ENCODE measurements around the gene PTPA.
"Not testable (repeated sequence)": the region's sequence is repeated elsewhere in the genome, so short reads cannot be mapped to it uniquely, and the experiment has no call there.

The PTPA gene

DNA sequence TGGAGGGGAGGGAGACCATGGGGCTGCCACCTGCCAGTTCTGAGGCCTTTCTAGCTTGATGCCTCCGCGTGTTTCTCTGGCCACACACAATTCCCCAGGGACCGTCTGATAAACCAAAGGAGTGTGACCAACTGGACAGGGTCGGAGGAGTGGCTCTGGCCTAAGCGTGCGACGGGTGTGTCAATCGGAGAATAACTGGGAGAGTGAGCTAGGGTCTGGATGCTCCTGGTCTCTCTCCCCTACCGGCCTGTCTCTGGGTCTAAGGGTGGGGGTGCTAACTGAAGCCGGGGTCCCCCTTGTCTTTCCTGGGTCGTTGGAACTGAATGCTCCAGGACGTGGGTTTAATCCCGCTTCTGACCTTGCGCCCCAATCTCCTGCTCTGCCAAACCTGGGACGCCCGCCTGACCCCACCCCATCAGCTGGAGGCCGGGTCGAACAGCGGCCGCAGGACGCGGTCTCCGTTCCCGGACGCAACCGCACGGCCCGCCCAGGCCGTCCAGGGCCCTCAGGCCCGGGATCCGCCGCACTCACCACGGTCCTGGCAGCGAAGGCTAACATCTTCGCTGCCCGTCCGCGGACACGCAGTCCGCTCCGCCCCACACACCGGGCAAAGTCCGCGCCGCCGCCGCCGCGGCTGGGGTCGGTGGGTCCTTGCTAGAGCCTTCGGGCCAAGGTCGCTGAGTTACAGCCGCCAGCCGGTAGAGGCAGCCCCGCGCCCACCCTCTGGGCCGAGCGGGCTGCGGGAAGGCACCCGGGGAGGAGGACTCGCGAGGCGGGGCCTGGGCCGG is 1.1 kb upstream of the PTPA start:
- DNase-seq = no peak

DNA sequence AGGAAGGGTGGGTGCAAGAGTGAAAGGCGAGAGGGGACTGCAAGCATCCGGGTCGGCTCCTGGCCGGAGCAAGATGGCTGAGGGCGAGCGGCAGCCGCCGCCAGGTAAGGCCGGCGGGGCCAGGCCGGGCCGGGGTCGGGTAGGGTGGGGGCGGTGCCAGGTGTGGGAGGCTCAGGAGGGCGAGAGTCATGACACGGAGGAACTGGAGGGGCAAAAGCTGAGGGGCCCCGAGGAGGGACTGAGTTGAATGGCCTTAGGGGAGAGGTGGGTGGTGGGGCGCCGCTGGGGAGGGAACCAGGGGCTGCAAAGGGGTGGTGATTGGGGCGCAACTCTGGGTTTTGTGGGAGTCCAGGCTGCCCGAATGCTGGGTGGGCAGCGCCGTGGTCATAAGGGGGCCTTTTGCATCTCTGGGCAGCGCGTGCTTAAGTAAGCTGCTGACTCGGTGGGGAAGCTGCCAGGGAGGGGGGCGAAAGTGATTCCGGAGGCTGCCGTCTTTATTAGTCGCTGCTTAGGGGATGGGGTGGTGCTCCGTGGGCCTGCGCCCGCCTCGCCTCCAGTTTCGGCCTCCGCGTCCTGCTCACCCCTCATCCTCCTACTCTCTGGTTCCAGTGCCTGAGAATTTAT is 425 bp downstream of the PTPA start:
- peak; percentile 21 for DNase-seq

- DNase-seq = not testable (repeated sequence)
Measured at GRCh38 chr9:129112526-129112925, 1.3 kb downstream of the PTPA start.

DNA sequence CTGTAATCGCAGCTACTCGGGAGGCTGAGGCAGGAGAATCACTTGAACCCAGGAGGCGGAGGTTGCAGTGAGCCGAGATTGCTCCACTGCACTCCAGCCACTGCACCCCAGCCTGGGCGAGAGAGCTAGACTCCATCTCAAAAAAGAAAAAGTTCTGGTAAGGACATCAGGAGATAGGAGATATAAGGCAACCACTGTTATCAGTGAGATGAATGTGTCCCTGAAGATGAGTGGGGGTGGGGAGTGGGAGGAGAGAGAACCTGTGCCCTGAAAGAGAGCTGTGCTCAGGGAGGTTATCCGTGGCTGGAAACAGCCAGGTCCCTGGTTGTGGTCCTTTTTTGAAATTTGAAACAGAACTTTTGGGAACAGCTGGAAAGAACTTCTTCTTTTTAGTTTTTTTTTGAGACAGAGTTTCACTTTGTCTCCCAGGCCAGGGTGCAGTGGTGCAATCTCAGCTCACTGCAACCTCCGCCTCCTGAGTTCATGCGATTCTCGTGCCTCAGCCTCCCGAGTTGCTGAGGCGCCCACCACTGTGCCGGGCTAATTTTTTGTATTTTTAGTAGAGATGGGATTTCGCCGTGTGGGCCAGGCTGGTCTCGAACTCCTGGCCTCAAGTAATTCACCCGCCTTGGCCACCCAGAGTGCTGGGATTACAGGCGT is 2.6 kb downstream of the PTPA start:
- DNase-seq = no peak

- DNase-seq = no peak
Measured at GRCh38 chr9:129118799-129119198, 7.6 kb downstream of the PTPA start.

- no peak for DNase-seq
Measured at GRCh38 chr9:129121483-129121882, 10.3 kb downstream of the PTPA start.

- DNase-seq = no peak
Measured at GRCh38 chr9:129122133-129122532, 10.9 kb downstream of the PTPA start.

- not testable (repeated sequence) for DNase-seq
Measured at GRCh38 chr9:129122976-129123375, 11.8 kb downstream of the PTPA start.

DNA sequence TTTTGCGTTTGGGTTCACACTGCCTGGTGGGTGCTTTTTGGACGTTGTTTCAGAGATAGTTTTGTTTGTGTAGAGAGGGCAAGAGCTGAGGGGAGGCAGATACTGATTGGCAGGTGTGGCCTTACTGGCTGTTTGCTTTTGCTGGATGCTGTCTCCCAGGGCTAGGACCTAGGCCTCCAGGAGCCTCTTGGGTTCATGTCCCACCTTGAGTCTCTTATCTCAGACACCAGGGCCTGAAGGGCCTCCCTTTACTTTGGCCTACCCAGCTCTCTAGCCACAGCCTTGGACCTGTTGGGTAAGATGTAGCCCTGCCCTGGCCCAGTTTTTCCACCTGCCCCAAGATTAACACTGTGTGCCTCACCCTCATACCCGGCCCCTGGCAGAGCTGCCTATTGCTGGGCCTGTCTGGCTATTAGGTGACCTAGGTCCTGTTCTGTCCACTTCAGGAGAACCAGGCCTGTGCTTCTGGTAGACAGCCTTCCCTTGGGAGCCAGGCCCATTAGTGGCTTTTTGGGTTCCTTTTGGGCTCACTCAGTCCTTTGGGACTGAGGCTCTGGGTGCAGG is 13.4 kb downstream of the PTPA start:
- DNase-seq = no peak

DNA sequence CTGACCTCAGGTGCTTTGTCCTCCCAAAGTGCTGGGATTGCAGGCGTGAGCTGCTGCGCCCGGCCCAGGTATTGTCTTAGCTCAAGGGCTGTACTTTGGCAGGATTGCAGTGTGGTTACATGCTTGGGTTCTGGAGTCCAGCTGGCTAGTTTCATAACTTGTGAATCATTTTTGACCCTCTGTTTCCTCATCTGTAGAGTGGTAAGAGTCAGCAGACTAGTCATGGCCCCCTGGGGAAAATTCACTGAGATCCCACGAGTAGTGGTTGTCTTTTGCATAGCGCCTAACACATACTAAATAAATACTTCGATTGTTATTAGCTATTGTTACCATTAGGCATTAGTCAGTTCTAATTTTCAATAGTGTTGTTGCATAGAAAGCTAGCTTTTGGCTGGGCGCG is 14.3 kb downstream of the PTPA start:
- DNase-seq = no peak

DNA sequence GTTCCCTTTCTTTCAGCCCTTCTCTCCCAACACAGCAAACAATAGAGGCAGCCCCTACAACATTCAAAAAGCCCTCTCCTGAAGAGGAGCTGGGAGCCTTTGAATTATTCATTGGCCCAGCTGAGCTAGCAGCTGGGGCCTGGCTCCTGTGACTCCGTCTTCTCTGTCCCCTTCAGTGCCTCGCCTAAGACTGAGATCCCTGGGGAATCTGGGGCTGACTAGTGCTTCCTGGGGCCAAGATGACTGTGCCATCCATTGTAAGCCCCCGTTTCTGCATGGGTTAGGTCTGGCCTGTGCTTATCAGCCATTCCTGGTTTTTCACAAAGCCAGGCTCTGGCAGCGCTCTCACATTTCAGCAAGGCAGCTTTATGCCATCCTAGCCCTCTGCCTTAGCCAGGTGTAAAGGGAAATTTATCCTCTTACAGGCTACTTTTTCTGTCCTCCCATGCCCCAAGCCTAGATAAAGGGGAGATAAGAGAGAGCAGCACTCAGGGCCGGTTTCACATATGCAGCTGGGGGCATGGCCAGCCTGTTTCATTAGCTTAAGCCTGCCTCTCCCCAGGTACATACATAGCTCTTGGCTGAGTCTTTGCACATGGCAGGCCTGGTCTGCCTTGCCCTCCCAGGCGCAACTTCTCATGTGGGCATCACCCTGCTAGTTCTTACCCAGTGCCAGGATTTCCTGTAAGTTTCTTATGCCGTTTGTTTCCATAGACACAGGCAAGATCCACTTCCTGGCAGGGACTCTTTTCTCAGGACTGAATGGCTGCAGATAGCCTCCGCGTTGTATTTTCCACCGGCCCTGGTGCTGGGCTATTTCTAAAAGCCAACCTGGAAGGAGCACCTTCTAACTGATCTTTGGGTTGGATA is 15.8 kb downstream of the PTPA start:
- DNase-seq = no peak

DNA sequence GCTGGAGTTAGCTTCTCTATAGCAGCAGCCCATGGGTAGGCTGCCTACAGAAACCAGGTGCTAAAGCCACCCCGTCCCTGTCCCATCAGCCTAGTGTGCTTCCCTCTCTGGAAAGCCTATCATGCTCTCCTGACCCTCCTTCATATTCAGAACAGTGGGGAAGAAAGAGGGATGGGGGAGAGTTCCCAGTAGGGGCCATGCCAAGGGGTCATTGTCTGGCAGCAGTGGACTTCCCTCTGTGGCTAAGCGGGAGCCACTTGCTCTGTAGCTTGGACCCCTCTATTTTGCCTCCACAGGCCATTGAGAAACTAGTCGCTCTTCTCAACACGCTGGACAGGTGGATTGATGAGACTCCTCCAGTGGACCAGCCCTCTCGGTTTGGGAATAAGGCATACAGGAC is 17.5 kb downstream of the PTPA start:
- DNase-seq = no peak

DNA sequence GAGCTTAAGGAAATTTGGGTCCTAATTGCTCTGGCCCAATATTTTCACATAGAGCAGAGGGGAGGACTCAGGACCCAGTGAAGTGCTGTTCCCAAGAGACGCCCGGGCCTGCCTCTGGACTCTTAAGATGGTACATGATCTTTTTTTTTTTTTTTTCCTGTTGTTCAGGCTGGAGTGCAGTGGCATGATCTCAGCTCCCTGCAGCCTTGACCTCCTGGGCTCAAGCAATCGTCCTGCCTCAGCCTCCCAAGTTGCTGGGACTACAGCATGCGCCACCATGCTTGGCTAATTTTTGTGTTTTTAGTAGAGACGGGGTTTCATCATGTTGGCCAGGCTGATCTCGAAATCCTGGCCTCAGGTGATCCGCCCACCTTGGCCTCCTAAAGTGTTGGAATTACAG is 19.1 kb downstream of the PTPA start:
- DNase-seq = not testable (repeated sequence)

- DNase-seq = no peak
Measured at GRCh38 chr9:129130791-129131190, 19.6 kb downstream of the PTPA start.

- peak; percentile 87 for DNase-seq
Measured at GRCh38 chr9:129131300-129132145, 20.3 kb downstream of the PTPA start.

DNA sequence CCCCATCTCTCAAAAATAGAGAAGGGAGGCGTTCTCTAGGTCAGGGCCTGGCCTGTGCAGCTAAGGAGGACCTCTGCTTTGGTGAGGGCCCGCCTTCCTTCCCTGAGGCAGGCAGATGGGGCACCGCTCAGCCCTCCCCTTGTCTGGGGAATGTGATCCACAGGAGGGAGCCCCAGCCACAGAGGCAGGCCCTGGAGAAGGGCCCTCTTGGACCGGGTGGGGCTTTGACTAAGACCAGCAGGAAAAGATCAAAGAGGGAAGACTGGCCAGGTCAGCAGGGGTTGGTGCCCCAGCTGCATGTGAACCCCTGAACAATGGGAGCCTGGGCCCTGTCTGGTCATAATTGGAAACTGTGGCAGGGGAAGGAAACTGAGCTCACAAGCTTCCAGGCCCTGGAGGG is 21.9 kb downstream of the PTPA start:
- no peak for DNase-seq

- no peak for DNase-seq
Measured at GRCh38 chr9:129135476-129135875, 24.3 kb downstream of the PTPA start.

DNA sequence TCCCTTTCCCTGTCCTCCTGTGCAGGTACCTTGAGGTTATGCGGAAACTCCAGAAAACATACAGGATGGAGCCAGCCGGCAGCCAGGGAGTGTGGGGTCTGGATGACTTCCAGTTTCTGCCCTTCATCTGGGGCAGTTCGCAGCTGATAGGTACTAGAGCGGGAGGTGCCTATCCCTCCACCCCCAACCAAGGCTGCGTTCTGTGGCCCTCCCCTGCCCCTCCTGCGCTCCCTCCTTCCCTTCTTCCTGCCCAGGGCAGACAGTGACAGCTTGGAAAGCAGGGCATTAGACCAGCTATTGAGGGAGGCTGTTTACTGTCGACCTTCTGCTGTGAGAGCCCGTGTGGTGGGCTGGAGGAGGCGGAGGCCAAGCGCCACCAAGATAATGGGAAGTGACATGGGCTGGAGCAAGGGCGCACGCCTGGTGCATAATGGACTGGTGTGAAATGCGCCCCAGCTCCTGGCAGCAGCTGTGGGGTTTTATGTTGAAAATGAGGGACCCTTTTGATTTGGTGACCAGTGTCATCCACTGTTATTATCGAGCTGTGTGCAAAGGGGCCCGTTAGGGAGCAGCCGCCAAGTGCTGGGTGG is 25.3 kb downstream of the PTPA start:
- DNase-seq = no peak

- no peak for DNase-seq
Measured at GRCh38 chr9:129137292-129138143, 26.3 kb downstream of the PTPA start.

- DNase-seq = no peak
Measured at GRCh38 chr9:129138144-129138462, 26.9 kb downstream of the PTPA start.

Data from CD4-positive, alpha-beta T cell treated with Interleukin-17A for 1 hour (primary cell).